ENCODE measurements around the gene PIGB.
"Not testable (repeated sequence)": the region's sequence is repeated elsewhere in the genome, so short reads cannot be mapped to it uniquely, and the experiment has no call there.

The PIGB gene

DNA sequence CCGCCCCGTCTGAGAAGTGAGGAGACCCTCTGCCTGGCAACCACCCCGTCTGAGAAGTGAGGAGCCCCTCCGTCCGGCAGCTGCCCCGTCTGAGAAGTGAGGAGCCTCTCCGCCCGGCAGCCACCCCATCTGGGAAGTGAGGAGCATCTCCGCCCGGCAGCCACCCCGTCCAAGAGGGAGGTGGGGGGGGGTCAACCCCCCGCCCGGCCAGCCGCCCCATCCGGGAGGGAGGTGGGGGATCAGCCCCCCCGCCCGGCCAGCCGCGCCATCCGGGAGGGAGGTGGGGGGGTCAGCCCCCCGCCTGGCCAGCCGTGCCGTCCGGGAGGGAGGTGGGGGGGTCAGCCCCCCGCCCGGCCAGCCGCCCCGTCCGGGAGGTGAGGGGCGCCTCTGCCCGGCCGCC lies 16.2 kb upstream of the PIGB start:
- DNase-seq (ENCODE audit: low read depth), result not testable (repeated sequence)

DNA sequence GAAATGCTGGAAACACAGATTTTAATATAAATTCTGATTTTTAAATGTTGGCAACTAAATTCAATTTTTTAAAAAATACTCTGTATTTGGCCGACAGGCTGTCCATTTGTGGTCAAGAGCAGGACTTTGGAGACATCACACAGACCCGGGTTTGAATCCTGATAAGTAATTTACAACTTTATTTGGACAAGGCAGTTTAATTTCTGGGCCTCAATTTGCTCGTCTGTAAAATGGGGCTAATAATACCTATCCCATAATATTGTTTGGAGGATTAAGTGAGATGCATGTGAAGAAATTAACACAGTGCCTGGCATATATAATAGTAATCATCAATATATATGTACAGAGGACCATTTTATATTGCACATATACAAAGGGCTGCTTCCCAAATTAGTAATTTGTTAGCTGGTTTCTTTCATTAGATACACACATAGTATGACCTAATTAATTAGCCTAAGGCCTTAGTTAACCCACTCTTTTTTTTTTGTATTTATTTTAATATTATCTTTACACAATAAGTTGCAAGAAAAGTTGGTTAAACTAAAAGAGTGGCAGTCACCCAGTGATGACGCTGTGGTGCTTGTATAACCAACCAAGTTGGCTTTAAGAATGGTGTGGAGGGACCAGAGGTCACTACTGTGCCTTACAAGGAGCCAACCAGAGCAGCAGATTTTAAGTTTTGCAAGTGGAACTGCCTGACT lies 665 bp downstream of the PIGB start:
- no peak for DNase-seq (ENCODE audit: low read depth)

DNA sequence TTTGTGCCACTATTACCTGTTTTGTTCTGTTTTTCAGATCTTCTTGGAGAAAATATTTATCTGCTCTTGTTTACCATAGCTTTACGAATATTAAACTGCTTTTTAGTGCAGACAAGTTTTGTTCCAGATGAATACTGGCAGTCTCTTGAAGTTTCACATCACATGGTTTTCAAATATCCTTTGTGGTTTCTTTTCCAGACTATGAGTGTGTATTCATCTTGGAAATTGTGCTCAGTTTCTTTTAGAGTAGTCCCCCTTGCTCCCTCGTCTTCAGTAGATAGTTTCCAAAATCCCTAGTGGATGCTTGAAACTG lies 1.2 kb downstream of the PIGB start:
- no peak for DNase-seq (ENCODE audit: low read depth)

DNA sequence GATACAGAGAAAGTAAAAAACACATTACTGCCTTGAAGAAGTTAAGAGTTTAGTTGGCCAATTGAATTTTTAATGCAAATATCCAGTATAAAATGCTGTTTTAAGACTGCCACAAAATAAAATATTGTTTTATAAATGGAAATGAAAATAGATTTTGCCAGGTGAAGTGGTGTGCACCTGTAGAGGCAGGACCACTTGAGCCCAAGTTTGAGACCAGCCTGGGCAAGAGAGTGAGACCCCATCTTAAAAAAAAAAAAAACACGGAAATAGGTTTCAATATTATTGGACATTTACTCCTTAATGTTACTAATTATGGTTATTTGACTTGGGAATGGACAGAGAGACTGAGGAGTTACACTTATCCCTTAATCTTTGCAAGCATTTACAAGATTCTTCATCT lies 1.9 kb downstream of the PIGB start:
- no peak for DNase-seq (ENCODE audit: low read depth)

DNA sequence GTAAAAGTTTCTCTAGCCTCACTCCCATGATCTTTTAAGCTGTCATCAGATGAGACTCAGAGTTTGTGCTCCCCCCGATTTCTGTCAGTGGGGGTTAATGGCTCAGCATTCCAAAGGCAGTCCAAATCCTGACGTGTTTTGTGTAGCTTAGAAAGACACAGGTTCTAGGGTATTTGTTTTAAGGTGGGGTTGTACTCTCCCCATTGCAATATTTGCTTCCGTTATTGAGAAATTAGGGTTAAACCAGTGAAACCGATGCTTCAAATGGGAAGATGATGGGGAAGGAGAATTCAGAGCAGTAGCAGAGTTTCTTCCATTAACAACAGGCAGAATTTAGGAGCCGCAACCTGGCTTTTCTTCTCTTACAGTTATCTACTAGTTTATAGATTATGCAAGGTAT lies 3.4 kb downstream of the PIGB start:
- DNase-seq (ENCODE audit: low read depth), result no peak

DNA sequence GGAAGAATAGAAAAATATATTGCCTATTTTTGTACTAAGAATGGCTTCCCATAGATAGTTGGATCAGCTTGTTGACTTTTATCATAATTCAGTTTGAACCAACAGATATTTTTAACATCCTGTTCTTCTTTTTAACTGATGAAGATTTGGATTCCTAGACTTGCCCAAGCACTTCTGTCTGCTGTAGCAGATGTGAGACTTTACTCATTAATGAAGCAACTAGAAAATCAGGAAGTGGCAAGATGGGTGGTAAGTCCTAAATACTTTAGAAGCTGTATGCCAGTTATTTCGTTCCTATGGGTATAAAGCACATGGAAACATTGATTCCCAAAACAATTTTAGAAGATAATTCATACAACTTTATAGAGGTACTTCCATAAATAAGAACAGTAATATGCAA lies 8.4 kb downstream of the PIGB start:
- DNase-seq (ENCODE audit: low read depth), result no peak

DNA sequence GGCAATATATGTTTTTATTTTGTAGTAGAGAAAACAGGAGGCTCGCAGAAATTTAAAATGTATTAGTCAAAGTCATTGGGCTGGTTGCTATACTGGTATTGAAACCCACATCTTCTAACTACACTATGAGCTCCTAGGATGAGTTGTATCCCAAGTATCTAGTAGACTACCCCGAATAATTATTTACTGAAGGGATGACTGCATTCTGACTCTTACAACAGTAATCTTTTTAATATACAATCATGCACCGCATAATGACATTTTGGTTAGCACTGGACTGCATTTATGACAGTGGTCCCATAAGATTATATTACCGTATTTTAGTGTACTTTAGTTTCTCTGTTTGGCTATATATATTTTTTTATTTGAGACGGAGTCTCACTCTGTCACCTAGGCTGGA lies 15.3 kb downstream of the PIGB start:
- no peak for DNase-seq (ENCODE audit: low read depth)

DNA sequence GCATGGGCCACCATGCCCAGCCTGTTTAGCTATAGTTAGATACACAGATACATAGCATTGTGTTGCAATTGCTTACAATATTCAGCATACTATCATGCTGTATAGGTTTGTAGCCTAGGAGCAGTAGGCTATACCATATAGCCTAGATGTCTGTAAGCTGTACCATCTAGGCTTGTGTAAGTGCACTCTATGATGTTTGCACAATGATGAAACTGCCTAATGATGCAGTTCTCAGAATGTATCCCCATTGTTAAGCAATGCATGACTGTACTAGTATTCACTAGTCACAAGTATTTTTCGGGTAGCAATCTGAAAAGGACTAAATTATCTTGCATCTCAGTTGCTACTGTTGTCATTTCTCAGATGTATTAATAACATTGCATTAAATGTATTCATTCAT lies 16.0 kb downstream of the PIGB start:
- no peak for DNase-seq (ENCODE audit: low read depth)

DNA sequence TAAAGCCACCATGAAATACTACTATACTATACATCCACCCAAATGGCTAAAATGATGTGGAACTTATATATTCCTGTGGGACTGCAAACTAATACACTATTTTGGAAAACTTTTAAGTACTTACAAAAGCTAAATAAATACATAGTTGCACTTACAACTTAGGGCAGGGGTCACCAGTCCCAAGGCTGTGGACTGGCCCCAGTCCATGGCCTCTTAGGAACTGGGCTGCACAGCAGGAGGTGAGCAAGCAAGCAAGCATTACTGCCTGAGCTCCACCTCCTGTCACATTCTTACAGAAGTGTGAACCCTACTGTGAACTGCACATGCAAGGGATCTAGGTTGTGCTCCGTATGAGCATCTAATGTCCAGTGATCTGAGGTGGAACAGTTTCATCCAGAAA lies 18.1 kb downstream of the PIGB start:
- no peak for DNase-seq (ENCODE audit: low read depth)

DNA sequence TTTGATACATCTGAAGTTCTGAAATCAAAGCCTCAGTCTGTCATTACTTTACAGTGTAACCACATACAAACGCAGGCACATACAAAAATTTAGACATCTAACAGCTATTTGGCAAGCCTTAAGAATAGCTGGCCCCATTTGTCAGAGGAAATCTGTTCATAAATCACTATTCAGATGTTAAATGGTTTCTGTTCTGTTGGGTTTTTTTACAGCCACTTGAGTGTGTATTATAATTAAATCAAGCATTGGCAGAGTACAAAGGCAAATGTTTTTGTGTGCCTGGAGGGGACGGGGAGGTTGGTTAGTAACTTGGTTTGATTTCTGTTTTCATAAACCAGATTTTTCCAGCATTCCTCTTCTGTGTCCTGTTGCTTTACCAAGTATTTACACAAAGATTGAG lies 24.1 kb downstream of the PIGB start:
- no peak for DNase-seq (ENCODE audit: low read depth)

DNA sequence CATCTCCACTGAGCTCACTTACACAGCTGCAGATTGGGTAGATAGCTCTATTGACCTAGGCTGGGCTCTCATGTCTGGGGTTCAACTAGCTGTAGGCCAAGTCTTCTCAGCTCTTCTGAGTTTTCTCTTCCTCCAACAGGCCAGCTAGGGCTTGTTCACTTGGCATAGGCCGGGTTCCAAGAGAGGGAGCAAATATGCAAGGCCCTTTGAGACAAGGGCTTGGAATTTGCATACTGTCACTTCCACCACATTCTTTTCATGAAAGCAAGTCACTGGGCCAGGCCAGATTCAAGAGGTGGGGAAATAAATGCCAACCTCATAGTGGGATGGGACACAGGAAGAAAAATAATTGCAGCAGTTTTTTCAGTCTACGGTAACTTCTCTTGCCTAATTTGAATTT lies 25.2 kb downstream of the PIGB start:
- DNase-seq (ENCODE audit: low read depth), result no peak

DNA sequence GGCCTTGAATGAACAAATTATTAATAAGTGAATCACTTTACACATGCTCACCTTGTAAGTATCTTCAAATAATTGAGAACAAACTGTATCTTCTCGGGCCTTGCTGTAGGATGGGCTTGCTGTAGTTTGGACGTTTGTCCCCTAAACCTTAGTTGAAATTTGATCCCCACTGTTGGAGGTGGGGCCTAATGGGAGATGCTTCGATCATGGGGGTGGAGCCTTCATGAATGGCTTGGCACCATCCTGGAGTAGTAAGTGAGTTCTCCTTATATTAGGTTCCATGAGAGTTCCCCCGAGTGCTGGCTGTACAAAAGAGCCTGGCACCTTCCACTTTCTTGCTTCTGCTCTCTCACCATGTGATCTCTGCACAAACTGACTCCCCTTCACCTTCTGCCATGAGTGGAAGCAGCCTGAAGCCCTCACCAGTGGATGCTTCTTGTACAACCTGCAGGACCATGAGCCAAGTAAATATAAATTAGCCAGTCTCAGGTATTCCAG lies 29.3 kb downstream of the PIGB start:
- no peak for DNase-seq (ENCODE audit: low read depth)

DNA sequence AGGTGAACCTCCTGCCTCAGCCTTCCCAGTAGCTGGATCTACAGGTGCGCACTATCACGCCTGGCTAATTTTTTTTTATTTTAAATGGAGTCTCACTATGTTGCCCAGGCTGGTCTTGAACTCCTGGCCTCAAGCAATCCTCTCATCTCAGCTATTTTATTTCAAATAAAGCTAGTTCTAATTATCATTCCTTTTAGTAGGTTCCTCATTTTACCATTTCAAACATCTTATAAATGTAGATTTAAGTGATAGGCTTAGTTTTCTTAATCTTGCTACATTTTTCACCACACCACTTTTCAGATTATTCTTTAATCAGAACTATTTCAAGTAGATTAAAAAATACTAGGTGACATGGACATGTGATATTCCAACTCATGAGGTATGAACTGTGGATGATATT lies 30.3 kb downstream of the PIGB start:
- no peak for DNase-seq (ENCODE audit: low read depth)

DNA sequence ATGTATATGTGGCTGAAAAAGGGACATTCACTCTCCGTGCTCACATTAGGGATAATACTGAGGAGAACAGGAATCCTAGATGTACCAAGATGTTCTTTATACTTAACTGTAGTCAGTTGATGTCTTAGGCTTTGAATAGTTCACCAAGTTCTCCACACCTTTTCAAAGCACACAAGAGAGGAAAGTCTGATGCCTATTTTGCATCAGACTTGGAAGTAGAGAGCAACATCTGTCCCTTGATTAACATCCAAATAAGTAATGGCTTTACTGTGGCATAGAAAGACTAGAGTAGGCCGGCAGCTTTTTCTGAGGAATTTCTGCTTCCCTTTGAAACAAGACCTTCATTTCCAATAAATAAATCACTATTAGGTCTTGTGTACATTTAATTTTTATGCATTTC lies 34.0 kb downstream of the PIGB start:
- DNase-seq (ENCODE audit: low read depth), result no peak

DNA sequence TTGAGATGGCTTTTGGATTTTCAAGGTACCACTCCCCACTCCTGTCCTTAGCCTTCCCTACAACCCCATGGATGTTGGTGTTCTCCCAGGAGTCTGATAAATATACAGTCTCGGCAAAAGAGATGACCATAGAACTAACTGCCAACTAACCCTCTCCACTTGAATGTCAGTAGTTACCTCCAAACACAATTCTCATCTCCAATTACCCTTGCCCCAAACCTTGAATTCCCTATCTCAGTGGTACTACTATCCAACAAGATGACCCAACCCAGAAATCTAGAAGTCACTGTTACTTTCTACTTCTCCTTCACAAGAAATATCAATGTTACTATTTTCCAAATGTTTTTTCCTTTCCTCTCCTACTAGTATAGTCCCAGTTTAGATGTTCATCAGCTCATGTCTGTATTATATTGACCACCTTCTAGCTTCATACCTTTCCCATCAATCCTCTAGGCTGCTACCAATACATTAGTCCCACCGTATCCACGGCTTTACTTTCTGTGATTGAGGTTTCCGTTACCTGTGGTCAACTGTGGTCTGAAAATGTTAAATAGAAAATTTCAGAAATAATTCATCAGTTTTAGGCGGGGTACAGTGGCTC lies 38.1 kb downstream of the PIGB start:
- no peak for DNase-seq (ENCODE audit: low read depth)

DNA sequence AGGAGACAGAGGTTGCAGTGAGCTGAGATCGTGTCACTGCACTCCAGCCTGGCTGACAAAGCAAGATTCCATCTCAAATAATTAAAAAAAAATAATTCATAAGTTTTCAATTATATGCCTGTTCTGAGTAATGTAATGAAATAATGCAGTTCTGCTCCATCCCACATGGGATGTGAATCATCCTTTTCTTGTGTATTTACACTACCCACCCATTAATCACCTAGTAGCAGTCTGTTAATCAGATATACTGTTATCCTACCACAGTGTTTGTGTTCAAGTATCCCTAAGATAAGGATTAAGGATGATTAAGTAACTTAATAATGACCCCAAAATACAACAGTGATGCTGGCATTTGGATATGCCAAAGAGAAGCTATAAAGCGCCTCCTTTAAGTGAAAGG lies 38.8 kb downstream of the PIGB start:
- no peak for DNase-seq (ENCODE audit: low read depth)

DNA sequence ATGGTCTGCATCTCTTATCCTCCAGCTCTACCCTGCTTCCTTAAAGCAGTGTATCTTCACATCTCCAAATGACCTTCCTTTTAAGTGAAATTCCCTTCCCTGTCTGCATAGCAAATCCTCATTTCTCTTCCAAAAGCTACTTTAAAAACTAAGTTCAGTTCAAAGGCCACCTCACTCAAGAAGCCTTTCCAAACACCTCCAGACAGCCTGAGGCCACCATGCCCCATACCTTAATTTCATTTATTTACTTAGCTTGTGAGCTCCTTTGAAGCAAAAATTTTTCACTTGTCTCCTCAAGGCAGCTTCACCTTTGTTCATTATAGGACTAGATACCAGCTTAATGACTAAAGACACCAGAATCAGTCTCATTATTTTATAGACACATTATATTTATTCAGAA lies 39.4 kb downstream of the PIGB start:
- no peak for DNase-seq (ENCODE audit: low read depth)

DNA sequence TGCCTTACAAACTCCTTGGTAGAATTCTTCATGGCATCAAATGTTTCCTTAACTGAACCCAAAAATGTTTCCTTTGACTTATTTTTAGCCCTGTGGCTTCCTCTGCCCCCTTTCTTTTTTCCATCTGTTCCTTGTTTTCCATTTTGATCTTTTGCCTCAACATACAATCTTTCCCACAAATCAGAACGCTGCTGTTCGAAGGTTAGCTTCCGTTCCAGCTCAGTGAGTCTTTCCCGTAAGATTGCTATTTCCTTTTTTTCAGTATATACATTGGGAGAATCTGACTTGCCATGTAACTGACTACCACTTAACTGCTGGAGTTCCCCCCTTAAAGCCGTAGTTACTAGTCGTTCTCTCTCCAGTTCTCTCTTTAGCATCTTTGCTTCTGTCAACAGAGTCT lies 41.2 kb downstream of the PIGB start:
- no peak for DNase-seq (ENCODE audit: low read depth)

DNA sequence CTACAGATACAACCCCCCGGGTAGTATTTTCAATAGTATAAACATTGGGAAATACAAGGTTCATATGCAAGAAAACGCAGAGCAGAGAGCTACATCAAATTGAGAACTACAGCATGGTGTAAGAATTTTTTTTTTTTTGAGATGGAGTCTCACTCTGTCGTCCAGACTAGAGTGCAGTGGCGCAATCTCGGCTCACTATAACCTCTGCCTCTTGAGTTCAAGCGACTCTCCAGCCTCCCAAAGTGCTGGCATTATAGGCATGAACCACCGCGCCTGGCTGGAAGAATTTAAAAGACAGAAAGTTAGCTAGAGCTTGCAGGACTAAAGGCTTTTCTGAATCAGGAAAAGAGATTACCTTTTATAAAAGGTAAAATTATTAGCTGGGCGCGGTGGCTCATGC lies 42.0 kb downstream of the PIGB start:
- no peak for DNase-seq (ENCODE audit: low read depth)

DNA sequence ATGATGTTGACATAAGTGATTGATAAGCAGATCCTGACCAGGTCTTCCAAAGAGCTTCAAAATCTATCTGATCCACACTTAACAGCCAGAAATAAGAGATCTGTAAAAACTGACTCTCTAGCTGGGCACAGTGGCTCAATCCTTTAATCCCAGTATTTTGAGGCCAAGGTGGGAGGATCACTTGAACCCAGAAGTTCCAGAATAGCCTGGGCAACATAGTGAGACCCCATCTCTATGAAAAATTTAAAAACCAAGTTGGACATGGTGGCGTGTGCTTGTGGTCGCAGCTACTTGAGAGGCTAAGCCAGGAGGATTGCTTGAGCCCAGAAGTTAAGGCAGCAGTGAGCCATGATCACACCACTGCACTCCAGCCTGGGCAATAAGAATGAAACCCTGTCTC lies 43.6 kb downstream of the PIGB start:
- no peak for DNase-seq (ENCODE audit: low read depth)

DNA sequence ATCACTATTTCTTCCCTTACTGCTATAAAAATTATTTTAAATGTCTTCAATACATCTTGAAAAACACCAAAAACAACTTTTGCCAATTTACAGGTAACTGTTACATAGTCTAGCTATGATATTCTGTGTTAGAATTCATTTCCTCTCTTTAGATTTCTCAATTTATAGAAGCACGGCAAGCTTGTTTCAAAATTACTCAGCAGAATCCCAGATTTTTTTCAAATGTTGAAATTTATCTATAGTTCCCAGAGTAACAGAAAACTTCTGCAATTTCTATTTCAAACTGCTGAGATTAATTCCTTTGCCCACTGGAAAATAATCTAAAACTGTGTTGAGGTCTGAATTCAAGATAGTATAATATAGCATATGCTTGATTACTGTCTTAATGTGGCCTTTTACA lies 48.0 kb downstream of the PIGB start:
- no peak for DNase-seq (ENCODE audit: low read depth)

DNA sequence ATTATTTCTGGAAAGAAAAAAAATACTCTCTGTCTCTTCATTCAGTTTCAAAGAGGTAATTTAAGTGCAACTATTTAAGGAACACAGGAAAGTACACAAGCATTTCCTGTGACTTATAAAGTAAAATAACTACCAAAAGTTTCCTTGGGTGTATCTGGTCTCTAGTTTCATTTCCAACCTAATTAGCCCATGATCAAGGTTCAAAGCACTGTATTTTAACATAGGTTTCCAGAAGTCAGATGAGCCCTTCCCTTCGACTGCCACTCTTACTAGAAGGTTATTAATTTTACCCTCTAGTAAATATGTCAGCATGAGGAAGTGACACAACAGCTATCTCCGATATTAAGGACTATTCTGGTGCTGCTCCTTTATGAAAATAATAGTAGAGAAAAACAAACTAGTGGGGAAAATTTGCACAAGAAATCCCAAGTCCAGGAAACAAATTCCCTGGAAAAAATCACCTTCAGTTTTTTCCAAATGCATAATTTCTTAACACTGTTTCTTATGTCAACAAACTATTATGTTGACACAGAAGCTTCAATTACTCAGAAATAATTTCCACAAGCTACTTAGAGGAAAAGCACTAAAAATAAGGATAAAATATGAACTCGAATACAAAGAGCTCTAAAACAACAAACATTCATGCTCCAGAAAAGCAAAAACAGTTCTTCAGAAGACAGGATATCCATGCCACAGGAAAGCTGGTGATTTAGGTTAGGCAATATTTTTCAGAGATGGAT lies 53.8 kb downstream of the PIGB start:
- no peak for DNase-seq (ENCODE audit: low read depth)

DNA sequence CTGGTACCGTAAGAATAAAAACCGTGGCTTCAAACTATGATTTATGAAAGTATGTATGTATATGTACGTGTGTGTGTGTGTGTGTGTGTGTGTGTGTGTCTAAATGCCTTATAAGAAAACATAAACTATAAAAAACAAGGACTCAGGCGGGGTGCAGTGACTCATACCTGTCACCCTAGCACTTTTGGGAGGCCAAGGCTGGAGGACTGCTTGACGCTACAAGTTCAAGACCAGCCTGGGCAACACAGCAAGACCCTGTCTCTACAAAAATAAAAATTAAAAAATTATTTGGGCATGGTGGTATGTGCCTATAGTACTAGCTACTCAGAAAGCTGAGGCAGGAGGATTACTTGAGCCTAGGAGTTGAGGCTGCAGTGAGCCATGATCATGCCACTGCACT lies 60.1 kb downstream of the PIGB start:
- no peak for DNase-seq (ENCODE audit: low read depth)

DNA sequence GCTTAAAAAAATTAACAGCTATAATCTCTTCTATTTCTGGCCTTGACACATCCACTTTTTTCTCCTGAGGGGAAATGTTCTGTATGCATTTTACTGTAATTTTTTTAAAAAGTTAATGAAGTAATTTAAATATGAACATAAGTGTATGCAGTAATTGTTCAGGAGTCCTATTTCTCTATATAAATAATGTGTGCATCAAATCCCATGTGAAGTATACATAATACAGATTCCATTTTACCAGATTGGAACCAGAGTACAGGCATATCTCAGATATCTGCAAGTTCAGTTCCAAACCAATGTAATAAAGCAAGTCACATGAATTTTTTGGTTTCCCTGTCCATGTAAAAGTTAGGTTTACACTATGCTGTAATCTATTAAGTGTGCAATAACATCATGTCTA lies 62.6 kb downstream of the PIGB start:
- DNase-seq (ENCODE audit: low read depth), result no peak
